CD4-positive, alpha-beta T cell (primary cell): ENCODE data around the gene GDF2. TPM values are rescaled to one million over a fixed set of nuclear protein-coding genes. Genes with fewer than 3 reads are reported as not detected.

ENCODE experiments used
- ATAC-seq: fragments of 200-7000 bp; cut with Tn5 transposase; one replicate; pipeline ENCODE4 v1.10.0; 2022; ENCODE audit warnings: mild to moderate bottlenecking; ENCODE audit not compliant: poor library complexity
- CTCF ChIA-PET: fragments of 350-600 bp; sonication (Branson Sonifier 250); formaldehyde crosslinking; loops from one replicate; lab custom pipeline; 2021; ENCODE audit warnings: antibody characterized with exemption, inconsistent platforms; lab: Charles Lee
- POLR2A ChIA-PET: fragments of 350-600 bp; sonication (Branson Sonifier 250); formaldehyde crosslinking; loops from one replicate; lab custom pipeline; 2021; ENCODE audit warnings: antibody characterized with exemption, inconsistent platforms; lab: Charles Lee
- DNase-seq, 14 experiments: peaks; one replicate each; pipeline ENCODE4 v3.0.0-alpha.2; 2013 to 2020; ENCODE audit warnings: mixed read lengths in 2 of 14
- H3K27ac ChIP-seq, 2 donors: one replicate each; pipeline versions ENCODE4 v1.5.1 to v1.7.0; 2013; ENCODE audit warnings: low read length in 2 of 2, low read depth in 1 of 2, mild to moderate bottlenecking in 1 of 2
- H3K27me3 ChIP-seq, 2 experiments: 1 replicate in 1 of 2; 2 replicates in 1 of 2; pipeline versions ENCODE4 v1.6.1 to v1.7.0; 2013; ENCODE audit warnings: low read length in 2 of 2, control low read depth in 1 of 2, mild to moderate bottlenecking in 1 of 2, moderate library complexity in 1 of 2; ENCODE audit not compliant: insufficient read depth in 2 of 2, control insufficient read depth in 1 of 2
- H3K36me3 ChIP-seq: one replicate; pipeline ENCODE4 v1.6.1; 2013; ENCODE audit warnings: low read length, control low read depth; ENCODE audit not compliant: insufficient read depth
- H3K4me1 ChIP-seq: one replicate; pipeline ENCODE4 v1.6.1; 2013; ENCODE audit warnings: low read length, control low read depth; ENCODE audit not compliant: insufficient read depth
- H3K4me3 ChIP-seq: one replicate; pipeline ENCODE4 v1.5.1; 2013; ENCODE audit warnings: mild to moderate bottlenecking, low read length, moderate library complexity
- H3K9me3 ChIP-seq, 2 experiments: 1 replicate in 1 of 2; 2 replicates in 1 of 2; pipeline versions ENCODE4 v1.6.1 to v1.7.0; 2013; ENCODE audit warnings: low read length in 2 of 2, mild to moderate bottlenecking in 2 of 2, control low read depth in 1 of 2, moderate library complexity in 1 of 2; ENCODE audit not compliant: control insufficient read depth in 1 of 2, insufficient read depth in 1 of 2
- H3K27ac Mint-ChIP-seq: one replicate; pipeline ENCODE4 v1.8.0; 2020; ENCODE audit warnings: mixed read lengths
- H3K27me3 Mint-ChIP-seq: one replicate; pipeline ENCODE4 v1.8.0; 2021; ENCODE audit warnings: mixed read lengths
- H3K36me3 Mint-ChIP-seq: one replicate; pipeline ENCODE4 v1.8.0; 2021; ENCODE audit warnings: low read depth, mixed read lengths
- H3K4me1 Mint-ChIP-seq: one replicate; pipeline ENCODE4 v1.8.0; 2021; ENCODE audit warnings: low read depth, mixed read lengths
- H3K4me3 Mint-ChIP-seq: one replicate; pipeline ENCODE4 v1.8.0; 2020; ENCODE audit warnings: mild to moderate bottlenecking, mixed read lengths
- H3K9me3 Mint-ChIP-seq: one replicate; pipeline ENCODE4 v1.8.0; 2020; ENCODE audit warnings: mixed read lengths
- CTCF ChIP-seq: fragments of 200-600 bp; IDR thresholded peaks from one replicate; pipeline ENCODE4 v1.8.0; 2022; ENCODE audit warnings: antibody characterized with exemption, mild to moderate bottlenecking
- intact Hi-C, 2 experiments: fragments of 100-400 bp; cut with DNase I in 1 of 2; cut with micrococcal nuclease in 1 of 2; formaldehyde crosslinking; loops; one replicate each; pipeline versions ENCODE4 v1.15.1 to v1.9.0; 2023 to 2025; cut with DNase I, micrococcal nuclease
- total RNA-seq, 174 experiments: library from RNA in 2 of 174; stranded (reverse) in 2 of 174; gene quantifications; one replicate each; pipeline ENCODE4 v1.2.3 and lab custom pipeline; 2021 to 2026

Gene GDF2
- total RNA-seq, 2 experiments from 2014 or later, result not detected

- POLR2A ChIA-PET, result no interaction called here
- Histone ChIP-seq H3K9me3 (peaks cover 0 to 5% of the 10 kb centered on the region in 2 experiments), H3K27ac (no peak overlapping the region), H3K4me3 (no peak overlapping the region), H3K27me3 (peaks cover 0 to 2% of the 10 kb centered on the region in 2 experiments), H3K4me1 (no peaks in the 10 kb centered on the region), H3K36me3 (no peaks in the 10 kb centered on the region)
- Mint-ChIP-seq H3K36me3 (no peaks in the 10 kb centered on the region), H3K27ac (no peak overlapping the region), H3K9me3 (no peaks in the 10 kb centered on the region), H3K4me1 (no peaks in the 10 kb centered on the region), H3K4me3 (no peak overlapping the region), H3K27me3 (no peaks in the 10 kb centered on the region)
- DNase-seq (no peak), ATAC-seq (no peak)
- CTCF ChIA-PET, result no interaction called here
- TF ChIP-seq CTCF, result no peak
- intact Hi-C loops, result no loop called here
These were observed 8.6 kb downstream of the GDF2 start for GRCh38 chr10:47330804-47331203.

- Histone ChIP-seq H3K4me1 (no peaks in the 10 kb centered on the region), H3K27ac (no peak overlapping the region), H3K4me3 (no peak overlapping the region), H3K36me3 (no peaks in the 10 kb centered on the region), H3K27me3 (peaks cover 0 to 5% of the 10 kb centered on the region in 2 experiments), H3K9me3 (peaks cover 0 to 5% of the 10 kb centered on the region in 2 experiments)
- H3K4me1 Mint-ChIP-seq, result no peaks in the 10 kb centered on the region
- no peak for DNase-seq
- no peaks in the 10 kb centered on the region for H3K36me3 Mint-ChIP-seq
- H3K27ac Mint-ChIP-seq, result no peak overlapping the region
- H3K27me3 Mint-ChIP-seq, result no peaks in the 10 kb centered on the region
- H3K9me3 Mint-ChIP-seq, result no peaks in the 10 kb centered on the region
- ATAC-seq, result no peak
- TF ChIP-seq CTCF, result no peak
- H3K4me3 Mint-ChIP-seq, result no peak overlapping the region
- ChIA-PET CTCF (no interaction called here), POLR2A (no interaction called here)
- intact Hi-C loops, result no loop called here
These were observed 9.2 kb downstream of the GDF2 start for GRCh38 chr10:47331491-47331890.

- no peak overlapping the region for H3K4me3 Mint-ChIP-seq
- Histone ChIP-seq H3K9me3 (peaks cover 0 to 5% of the 10 kb centered on the region in 2 experiments), H3K27me3 (peaks cover 0 to 5% of the 10 kb centered on the region in 2 experiments), H3K36me3 (no peaks in the 10 kb centered on the region), H3K4me1 (no peaks in the 10 kb centered on the region), H3K27ac (no peak overlapping the region), H3K4me3 (no peak overlapping the region)
- no peak for TF ChIP-seq CTCF
- no peaks in the 10 kb centered on the region for H3K36me3 Mint-ChIP-seq
- no peak overlapping the region for H3K27ac Mint-ChIP-seq
- H3K4me1 Mint-ChIP-seq, result no peaks in the 10 kb centered on the region
- no peak for DNase-seq
- ChIA-PET POLR2A (no interaction called here), CTCF (no interaction called here)
- no peaks in the 10 kb centered on the region for H3K27me3 Mint-ChIP-seq
- intact Hi-C loops, result no loop called here
- no peak for ATAC-seq
- no peaks in the 10 kb centered on the region for H3K9me3 Mint-ChIP-seq
These were observed 9.7 kb downstream of the GDF2 start for GRCh38 chr10:47331954-47332353.
